Spleen (tissue), 11 donors: ENCODE data around the gene TEX14. TPM values are rescaled to one million over a fixed set of nuclear protein-coding genes. Genes with fewer than 3 reads are reported as not detected.

ENCODE experiments used
- DNase-seq: peaks from one replicate; pipeline ENCODE4 v3.0.0-alpha.2; 2020
- H3K27ac ChIP-seq, 8 donors: fragments of 200-600 bp; sonication (generic) in 7 of 8; 1 replicate in 4 of 8; 2 replicates in 4 of 8; pipeline versions ENCODE4 v1.5.0 to v1.8.0; 2016 to 2021; ENCODE audit warnings: inconsistent platforms in 4 of 8, mild to moderate bottlenecking in 4 of 8, moderate library complexity in 1 of 8
- H3K27me3 ChIP-seq, 7 donors: fragments of 200-600 bp; sonication (generic) in 6 of 7; replicated peaks in 1 of 7; 1 replicate in 4 of 7; 2 replicates in 3 of 7; pipeline versions ENCODE4 v1.5.0 to v1.8.0; 2016 to 2021; ENCODE audit warnings: inconsistent platforms in 3 of 7, mild to moderate bottlenecking in 1 of 7
- H3K36me3 ChIP-seq, 6 donors: fragments of 200-600 bp; sonication (generic) in 5 of 6; 1 replicate in 4 of 6; 2 replicates in 2 of 6; pipeline versions ENCODE4 v1.5.0 to v1.8.0; 2016 to 2021; ENCODE audit warnings: inconsistent platforms in 2 of 6
- H3K4me1 ChIP-seq, 6 donors: fragments of 200-600 bp; sonication (generic) in 5 of 6; 1 replicate in 3 of 6; 2 replicates in 3 of 6; pipeline versions ENCODE4 v1.5.0 to v1.8.0; 2016 to 2021; ENCODE audit warnings: inconsistent platforms in 3 of 6
- H3K4me3 ChIP-seq, 8 donors: fragments of 200-600 bp; sonication (generic) in 7 of 8; 1 replicate in 4 of 8; 2 replicates in 4 of 8; pipeline versions ENCODE4 v1.5.0 to v1.8.0; 2016 to 2021; ENCODE audit warnings: inconsistent platforms in 4 of 8, mild to moderate bottlenecking in 4 of 8, moderate library complexity in 2 of 8
- H3K9me3 ChIP-seq, 8 donors: fragments of 200-600 bp; sonication (generic) in 7 of 8; 1 replicate in 4 of 8; 2 replicates in 4 of 8; pipeline versions ENCODE4 v1.5.0 to v1.8.0; 2016 to 2021; ENCODE audit warnings: inconsistent platforms in 4 of 8
- CTCF ChIP-seq, 11 experiments: fragments of 200-600 bp in 7 of 11; fragments of 450-650 bp in 4 of 11; sonication (generic) in 4 of 11; IDR thresholded peaks in 8 of 11; conservative IDR thresholded peaks in 3 of 11; 1 replicate in 7 of 11; 2 replicates in 4 of 11; pipeline versions ENCODE4 v1.4.0 to v1.8.0; 2016 to 2021; ENCODE audit warnings: antibody characterized with exemption in 11 of 11, inconsistent platforms in 4 of 11, mild to moderate bottlenecking in 1 of 11
- POLR2A ChIP-seq, 3 donors: fragments of 450-650 bp; IDR thresholded peaks; one replicate each; pipeline ENCODE4 v1.5.1; 2017; ENCODE audit warnings: antibody characterized with exemption in 3 of 3, mild to moderate bottlenecking in 1 of 3
- POLR2AphosphoS5 ChIP-seq, 3 donors: sonication (generic); formaldehyde crosslinking; IDR thresholded peaks; one replicate each; pipeline ENCODE4 v1.5.1; 2017; ENCODE audit warnings: antibody characterized with exemption in 3 of 3
- WGBS, 5 donors: extraction: QIAGEN DNeasy Blood & Tissue Kit in 3 of 5; methylation state at CpG; one replicate each; pipeline versions ENCODE4 v1.1.5 to v1.1.7; 2013 to 2018; 5-methylcytosine and 5-hydroxymethylcytosine counted together
- intact Hi-C: fragments of 100-400 bp; cut with DNase I; formaldehyde crosslinking; loops from one replicate; pipeline ENCODE4 v1.15.0; 2023; ENCODE audit warnings: low total_unique reads
- polyA plus RNA-seq, 3 donors: library from polyadenylated mRNA; stranded (reverse); fragments of 200-250 nt; gene quantifications; one replicate each; pipeline ENCODE4 v1.2.1, GENCODE V29; 2013
- total RNA-seq, 7 donors: library from RNA; depleted of rRNA in 3 of 7; stranded (reverse); fragments of >200 nt in 3 of 7; fragmentation: NEBNext Ultra II Directional in 4 of 7; extraction: Animal tissue kit (Norgen Biotek cat#: 25700) in 4 of 7; gene quantifications; one replicate each; pipeline versions ENCODE4 v1.1.0 to v1.2.1, GENCODE V29; 2016 to 2021
- donor health status: healthy with polysubstance abuse.
- donor health status: DM: no; HTN: no; CAD: no; lungs with moderate emphysema.
- donor health status: DM: no; HTN: no; CAD: no.
- donor health status: Bipolar disorder and iron deficiency.
- donor health status: healthy.
- donor health status: DM: no; HTN: no; CAD: no.
- donor health status: DM: yes; HTN: yes; CAD: no.

TEX14 gene
- total and polyA plus RNA-seq, 10 donors: 0.17 to 0.70 (median 0.39) TPM; not detected in 1

DNA sequence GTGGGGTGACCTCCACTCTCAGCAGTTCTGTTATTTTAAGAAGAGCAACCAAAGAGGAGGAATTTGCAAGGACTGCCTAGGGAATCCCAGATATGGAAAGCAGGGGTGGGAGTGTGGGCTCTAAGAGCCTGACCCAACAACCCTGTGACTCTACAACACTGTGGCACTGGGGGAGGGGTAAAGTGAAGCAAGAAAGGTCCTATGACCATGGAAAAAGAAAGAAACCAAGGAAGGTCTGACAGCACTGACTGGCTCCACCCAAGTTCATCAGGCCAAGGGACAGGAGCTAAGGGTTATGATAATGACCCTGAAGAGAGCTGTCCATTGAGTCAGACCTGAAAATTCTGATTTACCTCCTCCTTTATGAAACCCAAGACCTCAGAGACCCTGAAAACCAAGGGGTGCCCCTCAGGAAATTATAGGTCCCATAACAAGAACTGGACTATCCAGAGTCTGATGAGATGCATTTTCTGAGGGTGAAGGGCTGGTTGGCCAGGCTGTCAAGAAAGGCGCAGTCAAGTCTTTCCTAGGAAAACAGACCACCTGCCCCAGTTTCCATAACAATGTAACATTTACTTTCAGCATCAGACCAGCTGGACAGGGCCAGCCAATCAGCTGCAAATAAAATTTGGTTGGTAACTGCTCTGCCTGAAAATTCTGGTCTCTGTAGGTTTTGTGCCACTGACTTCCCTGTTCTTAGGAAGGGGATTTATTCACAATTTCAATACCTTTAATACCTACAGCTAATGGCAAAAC, 123.6 kb downstream of the TEX14 start:
- Histone ChIP-seq H3K27ac (peak overlapping the region in 3 of 8 donors; percentile 7 to 32 (median 25)), H3K9me3 (no peaks in the 10 kb centered on the region), H3K27me3 (no peaks in the 10 kb centered on the region), H3K36me3 (no peaks in the 10 kb centered on the region), H3K4me1 (peaks cover 0 to 14% (median 0%) of the 10 kb centered on the region in 6 donors), H3K4me3 (no peak overlapping the region)
- no peak for TF ChIP-seq POLR2A (IDR thresholded peaks at IDR 0.05)
- TF ChIP-seq CTCF (IDR thresholded peaks at IDR 0.05 in 8 of 11, conservative IDR thresholded peaks at IDR 0.05 in 3 of 11): no peak
- no peak for TF ChIP-seq POLR2AphosphoS5 (IDR thresholded peaks at IDR 0.05)
- 91 to 100% (median 95%) methylated on average over 1 of the region's 1 CpG for WGBS, 5 donors
- intact Hi-C loops: no loop called here
- no peak for DNase-seq

DNA sequence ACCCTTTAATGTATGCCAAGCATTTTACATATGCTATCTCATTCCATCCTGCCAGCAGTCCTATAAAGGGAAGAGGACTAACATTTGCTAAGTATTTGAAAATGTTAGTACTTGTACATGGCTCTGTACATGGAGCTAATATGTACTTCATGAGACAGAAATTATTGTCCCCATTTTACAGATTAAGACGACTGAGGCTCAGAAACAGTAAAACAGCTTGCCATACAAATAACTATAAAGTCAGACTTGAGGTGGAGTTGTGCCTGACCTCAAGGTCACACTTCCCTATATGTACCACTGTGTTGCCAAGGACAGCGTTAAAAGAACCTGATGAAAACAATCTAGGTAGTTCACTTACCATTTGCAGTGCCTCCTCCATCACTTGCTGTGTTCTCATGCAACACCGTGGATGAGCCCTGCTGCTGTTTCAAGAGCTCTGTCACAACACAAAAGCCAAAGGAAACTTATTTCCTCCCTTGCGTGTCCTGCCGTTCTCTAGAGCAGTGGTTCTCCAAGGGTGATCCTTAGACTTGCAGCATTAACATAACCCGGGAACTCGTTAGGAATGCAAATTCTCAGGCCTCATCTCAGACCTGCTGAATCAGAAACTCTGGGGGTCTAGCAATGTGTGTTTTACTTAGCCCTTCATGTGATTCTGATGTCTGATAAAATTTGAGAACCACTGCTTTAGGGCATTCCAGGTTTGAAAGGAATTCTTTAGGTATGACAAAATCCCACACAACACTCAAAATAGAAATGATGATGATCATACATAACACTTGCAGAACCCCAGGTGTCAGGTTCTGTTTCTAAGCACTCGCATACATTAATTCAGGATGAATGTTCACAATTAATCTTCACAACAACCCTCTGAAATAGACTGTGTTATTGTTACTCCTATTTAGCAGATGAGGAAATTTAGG, 126.2 kb downstream of the TEX14 start:
- peaks cover 0 to 14% (median 0%) of the 10 kb centered on the region in 6 donors for H3K4me1 ChIP-seq
- no peak overlapping the region for H3K4me3 ChIP-seq
- TF ChIP-seq POLR2AphosphoS5 (IDR thresholded peaks at IDR 0.05): no peak
- TF ChIP-seq POLR2A (IDR thresholded peaks at IDR 0.05): no peak
- no peak for TF ChIP-seq CTCF (IDR thresholded peaks at IDR 0.05 in 8 of 11, conservative IDR thresholded peaks at IDR 0.05 in 3 of 11)
- DNase-seq: no peak
- WGBS, 5 donors: 49 to 75% (median 63%) methylated on average over 8 of the region's 8 CpGs
- no peaks in the 10 kb centered on the region for H3K27me3 ChIP-seq
- intact Hi-C loops: no loop called here
- no peaks in the 10 kb centered on the region for H3K36me3 ChIP-seq
- H3K9me3 ChIP-seq: no peaks in the 10 kb centered on the region
- no peak overlapping the region for H3K27ac ChIP-seq

DNA sequence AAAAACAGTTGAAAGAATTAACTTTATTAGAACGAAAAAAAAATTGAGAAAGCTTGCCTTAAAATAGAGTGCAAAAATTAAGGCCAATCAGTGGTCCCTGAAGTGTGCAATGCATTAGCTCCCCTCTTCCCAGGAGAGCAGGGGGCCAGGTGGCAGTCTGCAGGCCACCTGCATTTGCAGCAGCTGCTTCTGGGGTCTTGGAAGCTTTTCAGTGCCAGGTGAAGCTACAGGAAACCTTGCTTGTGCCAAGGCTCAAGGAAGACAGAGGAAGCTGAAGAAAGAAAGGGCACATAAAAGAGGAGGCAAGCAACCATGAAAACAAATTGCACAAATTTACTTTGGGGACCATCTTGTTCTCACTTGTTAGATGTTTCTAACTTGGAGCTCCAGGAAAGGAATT, 126.9 kb downstream of the TEX14 start:
- Histone ChIP-seq H3K27me3 (no peaks in the 10 kb centered on the region), H3K27ac (no peak overlapping the region), H3K4me1 (peaks cover 0 to 14% (median 0%) of the 10 kb centered on the region in 6 donors), H3K4me3 (no peak overlapping the region), H3K9me3 (no peaks in the 10 kb centered on the region), H3K36me3 (no peaks in the 10 kb centered on the region)
- intact Hi-C loops: no loop called here
- DNase-seq: no peak
- WGBS, 5 donors: 58 to 81% (median 72%) methylated on average over 1 of the region's 1 CpG
- TF ChIP-seq POLR2A (IDR thresholded peaks at IDR 0.05) (no peak), CTCF (IDR thresholded peaks at IDR 0.05 in 8 of 11, conservative IDR thresholded peaks at IDR 0.05 in 3 of 11) (no peak), POLR2AphosphoS5 (IDR thresholded peaks at IDR 0.05) (no peak)

GRCh38 chr17:58564243-58564642, 127.6 kb downstream of the TEX14 start:
- no peak overlapping the region for H3K4me3 ChIP-seq
- no peak for DNase-seq
- intact Hi-C loops: no loop called here
- H3K36me3 ChIP-seq: no peaks in the 10 kb centered on the region
- H3K27ac ChIP-seq: no peak overlapping the region
- WGBS, 5 donors: 73 to 82% (median 77%) methylated on average over 2 of the region's 2 CpGs
- H3K27me3 ChIP-seq: no peaks in the 10 kb centered on the region
- TF ChIP-seq CTCF (IDR thresholded peaks at IDR 0.05 in 8 of 11, conservative IDR thresholded peaks at IDR 0.05 in 3 of 11) (no peak), POLR2A (IDR thresholded peaks at IDR 0.05) (no peak), POLR2AphosphoS5 (IDR thresholded peaks at IDR 0.05) (no peak)
- H3K9me3 ChIP-seq: no peaks in the 10 kb centered on the region
- H3K4me1 ChIP-seq: peaks cover 0 to 11% (median 0%) of the 10 kb centered on the region in 6 donors
